BLaER1 treated with 17β-estradiol and CSF1 and Interleukin-3, amounts not matched to agents 10 nM and 100 nM (cell line): ENCODE data around the gene REXO5.
"Not testable (repeated sequence)": the region's sequence is repeated elsewhere in the genome, so short reads cannot be mapped to it uniquely, and the experiment has no call there.

Source experiments
- H3K27ac ChIP-seq, 11 experiments: shearing (Covaris generic); formaldehyde crosslinking; 2 replicates each; pipeline ENCODE4 v1.8.1; 2022
- H3K27me3 ChIP-seq, 11 experiments: shearing (Covaris generic); formaldehyde crosslinking; 2 replicates each; pipeline ENCODE4 v1.8.1; 2022
- H3K36me3 ChIP-seq, 11 experiments: shearing (Covaris generic); formaldehyde crosslinking; 2 replicates each; pipeline ENCODE4 v1.8.1; 2022
- H3K4me1 ChIP-seq, 10 experiments: shearing (Covaris generic); formaldehyde crosslinking; 2 replicates each; pipeline ENCODE4 v1.8.1; 2022
- H3K4me2 ChIP-seq, 11 experiments: shearing (Covaris generic); formaldehyde crosslinking; 2 replicates each; pipeline ENCODE4 v1.8.1; 2022
- H3K4me3 ChIP-seq, 10 experiments: shearing (Covaris generic); formaldehyde crosslinking; 2 replicates each; pipeline ENCODE4 v1.8.1; 2022
- H3K9ac ChIP-seq, 11 experiments: shearing (Covaris generic); formaldehyde crosslinking; 2 replicates each; pipeline ENCODE4 v1.8.1; 2022
- H3K9me3 ChIP-seq, 11 experiments: shearing (Covaris generic); formaldehyde crosslinking; replicated peaks in 1 of 11; 2 replicates each; pipeline ENCODE4 v1.8.1; 2022
- H4K20me1 ChIP-seq, 11 experiments: shearing (Covaris generic); formaldehyde crosslinking; 2 replicates each; pipeline ENCODE4 v1.8.1; 2022
- Cebpa-rat ChIP-seq, 11 experiments: shearing (Covaris generic); IDR thresholded peaks; 2 replicates each; pipeline ENCODE4 v1.8.1; 2022

The REXO5 gene

GRCh38 chr16:20791923-20792612 is 14.3 kb upstream of the REXO5 start:
- Histone ChIP-seq H3K27ac (no peak overlapping the region), H3K27me3 (no peaks in the 10 kb centered on the region), H3K4me2 (no peak overlapping the region), H3K36me3 (no peaks in the 10 kb centered on the region), H3K9ac (no peak overlapping the region), H3K9me3 (no peaks in the 10 kb centered on the region), H4K20me1 (no peaks in the 10 kb centered on the region), H3K4me3 (no peak overlapping the region), H3K4me1 (no peaks in the 10 kb centered on the region)
- TF ChIP-seq Cebpa-rat (IDR thresholded peaks at IDR 0.05) = no peak

GRCh38 chr16:20798364-20798763 is 8.0 kb upstream of the REXO5 start:
- Histone ChIP-seq H3K9me3 (no peaks in the 10 kb centered on the region), H3K27ac (no peak overlapping the region), H3K4me3 (no peak overlapping the region), H3K36me3 (no peaks in the 10 kb centered on the region), H4K20me1 (no peaks in the 10 kb centered on the region), H3K4me1 (no peaks in the 10 kb centered on the region), H3K27me3 (no peaks in the 10 kb centered on the region), H3K9ac (no peak overlapping the region), H3K4me2 (no peak overlapping the region)
- no peak for TF ChIP-seq Cebpa-rat (IDR thresholded peaks at IDR 0.05)

DNA sequence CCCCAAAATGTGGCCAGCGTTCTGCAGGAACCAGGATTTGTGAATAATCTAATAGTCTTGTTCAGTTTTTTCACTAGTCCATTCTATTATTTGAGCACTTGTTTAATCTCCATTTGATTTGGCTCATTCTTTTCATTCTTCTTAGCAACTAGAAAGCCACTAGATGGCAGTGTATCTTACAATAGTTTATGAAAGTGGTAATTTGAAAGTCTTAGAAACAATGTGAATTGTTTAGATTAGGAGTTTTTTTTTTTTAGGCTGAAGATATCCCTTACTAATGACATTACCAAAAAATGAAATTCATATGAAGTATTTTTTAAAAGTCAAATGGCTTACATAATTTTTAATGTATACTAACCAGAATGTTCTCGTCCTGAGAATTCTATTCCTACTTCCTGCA is 6.7 kb upstream of the REXO5 start:
- H4K20me1 ChIP-seq = no peaks in the 10 kb centered on the region
- H3K36me3 ChIP-seq = no peaks in the 10 kb centered on the region
- H3K27me3 ChIP-seq = no peaks in the 10 kb centered on the region
- no peak overlapping the region for H3K9ac ChIP-seq
- H3K27ac ChIP-seq = no peak overlapping the region
- H3K4me3 ChIP-seq = no peak overlapping the region
- no peak overlapping the region for H3K4me2 ChIP-seq
- no peaks in the 10 kb centered on the region for H3K9me3 ChIP-seq
- H3K4me1 ChIP-seq = peaks cover 0 to under 1% (median 0%) of the 10 kb centered on the region in 10 experiments; a peak in 1 of 20 replicates
- no peak for TF ChIP-seq Cebpa-rat (IDR thresholded peaks at IDR 0.05)

DNA sequence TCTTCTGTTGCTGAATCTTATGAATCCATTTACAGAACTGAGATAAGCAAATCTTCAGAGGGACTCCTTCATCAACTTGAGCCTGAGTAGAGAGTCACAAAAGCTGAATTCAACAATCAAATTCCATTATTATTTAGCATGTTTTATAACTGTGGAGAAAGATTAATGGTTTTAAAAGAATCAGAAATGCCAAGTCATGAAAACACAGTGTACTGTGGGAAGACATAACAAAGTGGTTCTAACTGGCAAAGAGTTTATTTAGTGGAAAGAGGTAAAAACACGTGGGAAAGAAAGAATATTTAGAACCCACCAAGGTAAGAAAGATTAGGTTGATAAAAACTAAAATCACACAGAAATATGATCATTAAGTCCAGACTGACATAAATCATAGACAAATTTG is 5.0 kb upstream of the REXO5 start:
- Histone ChIP-seq H3K9me3 (peaks cover 3 to 9% (median 5%) of the 10 kb centered on the region in 11 experiments; a peak in 20 of 22 replicates), H3K27ac (no peak overlapping the region), H3K4me1 (peaks cover 0 to 15% (median 2%) of the 10 kb centered on the region in 10 experiments; a peak in 7 of 20 replicates), H3K36me3 (no peaks in the 10 kb centered on the region), H3K4me3 (no peak overlapping the region), H3K4me2 (no peak overlapping the region), H4K20me1 (no peaks in the 10 kb centered on the region), H3K27me3 (peaks cover 2 to 16% (median 8%) of the 10 kb centered on the region in 11 experiments; a peak in 21 of 22 replicates), H3K9ac (no peak overlapping the region)
- no peak for TF ChIP-seq Cebpa-rat (IDR thresholded peaks at IDR 0.05)

DNA sequence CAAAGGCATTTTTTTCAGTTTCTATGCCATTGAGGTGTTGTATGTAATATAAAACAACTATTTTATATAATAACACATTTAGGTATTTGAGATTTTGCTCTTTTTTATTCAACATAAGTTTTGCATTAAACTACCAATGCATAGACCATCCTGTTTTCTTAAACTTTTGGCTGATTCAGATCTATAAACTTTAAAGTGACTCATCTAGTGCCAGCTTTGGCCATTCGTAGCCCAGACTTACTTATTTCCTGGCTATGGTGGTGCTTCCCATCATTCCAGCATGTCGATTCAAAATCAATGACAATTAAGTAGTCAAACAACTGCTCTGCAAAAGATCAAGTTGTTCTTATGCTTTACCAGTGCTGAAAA is 3.2 kb upstream of the REXO5 start:
- Histone ChIP-seq H3K4me2 (no peak overlapping the region), H3K4me3 (no peak overlapping the region), H3K4me1 (peaks cover 0 to 16% (median 8%) of the 10 kb centered on the region in 10 experiments; a peak in 8 of 20 replicates), H3K27me3 (peaks cover 17 to 35% (median 27%) of the 10 kb centered on the region in 11 experiments), H3K9ac (no peak overlapping the region), H3K9me3 (peaks cover 6 to 21% (median 18%) of the 10 kb centered on the region in 11 experiments; a peak in 20 of 22 replicates), H3K27ac (no peak overlapping the region), H3K36me3 (no peaks in the 10 kb centered on the region), H4K20me1 (no peaks in the 10 kb centered on the region)
- TF ChIP-seq Cebpa-rat (IDR thresholded peaks at IDR 0.05) = no peak

DNA sequence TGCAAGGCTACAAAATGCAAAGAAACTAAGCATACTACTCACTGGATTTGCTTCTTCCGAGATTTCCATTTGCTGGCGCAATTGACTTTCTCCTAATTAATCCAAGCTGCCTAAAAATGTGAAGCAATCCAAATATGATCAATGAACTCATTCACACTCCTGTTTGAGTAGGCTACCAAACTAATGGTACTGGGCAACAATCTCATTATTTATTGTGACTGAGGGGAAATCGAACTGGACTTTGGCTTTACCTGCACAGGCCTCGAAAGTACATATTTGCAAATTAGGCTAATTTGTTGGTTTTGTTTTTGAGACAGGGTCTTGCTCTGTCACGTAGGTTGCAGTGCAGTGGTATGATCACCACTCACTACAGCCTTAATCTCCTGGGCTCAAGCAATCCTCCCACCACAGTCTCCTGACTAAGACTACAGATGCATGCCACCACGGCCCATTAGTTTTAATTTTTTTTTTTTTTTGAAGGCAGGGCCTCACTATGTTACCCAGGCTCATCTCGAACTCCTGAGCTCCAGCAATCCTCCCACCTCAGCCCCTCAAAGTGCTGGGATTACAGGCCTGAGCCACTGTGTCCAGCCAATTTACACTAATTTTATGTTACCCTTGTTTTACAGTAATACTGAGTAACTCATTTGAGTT is 2.6 kb upstream of the REXO5 start:
- Histone ChIP-seq H3K4me1 (peaks cover 0 to 16% (median 8%) of the 10 kb centered on the region in 10 experiments; a peak in 8 of 20 replicates), H3K27ac (no peak overlapping the region), H3K4me2 (no peak overlapping the region), H3K36me3 (no peaks in the 10 kb centered on the region), H3K9me3 (peaks cover 6 to 21% (median 18%) of the 10 kb centered on the region in 11 experiments; a peak in 20 of 22 replicates), H3K4me3 (no peak overlapping the region), H4K20me1 (no peaks in the 10 kb centered on the region), H3K9ac (no peak overlapping the region), H3K27me3 (peaks cover 17 to 36% (median 28%) of the 10 kb centered on the region in 11 experiments)
- no peak for TF ChIP-seq Cebpa-rat (IDR thresholded peaks at IDR 0.05)

GRCh38 chr16:20805684-20806167 is 601 bp upstream of the REXO5 start:
- peak overlapping the region in 3 of 11 experiments; percentile 9 to 54 (median 40); a peak in 4 of 22 replicates for H3K27ac ChIP-seq
- peaks cover 17 to 36% (median 28%) of the 10 kb centered on the region in 11 experiments for H3K27me3 ChIP-seq
- H3K9me3 ChIP-seq = peaks cover 6 to 21% (median 18%) of the 10 kb centered on the region in 11 experiments; a peak in 20 of 22 replicates
- H3K9ac ChIP-seq = peak overlapping the region in 2 of 11 experiments; percentile 49 to 50; a peak in 1 of 22 replicates
- peaks cover 0 to 16% (median 8%) of the 10 kb centered on the region in 10 experiments; a peak in 8 of 20 replicates for H3K4me1 ChIP-seq
- H3K36me3 ChIP-seq, H4K20me1 ChIP-seq: not testable (repeated sequence)
- peak overlapping the region in 9 of 10 experiments; percentile 47 to 70 (median 53); a peak in 17 of 20 replicates for H3K4me3 ChIP-seq
- peak overlapping the region in 10 of 11 experiments; percentile 41 to 81 (median 68); a peak in 16 of 22 replicates for H3K4me2 ChIP-seq

DNA sequence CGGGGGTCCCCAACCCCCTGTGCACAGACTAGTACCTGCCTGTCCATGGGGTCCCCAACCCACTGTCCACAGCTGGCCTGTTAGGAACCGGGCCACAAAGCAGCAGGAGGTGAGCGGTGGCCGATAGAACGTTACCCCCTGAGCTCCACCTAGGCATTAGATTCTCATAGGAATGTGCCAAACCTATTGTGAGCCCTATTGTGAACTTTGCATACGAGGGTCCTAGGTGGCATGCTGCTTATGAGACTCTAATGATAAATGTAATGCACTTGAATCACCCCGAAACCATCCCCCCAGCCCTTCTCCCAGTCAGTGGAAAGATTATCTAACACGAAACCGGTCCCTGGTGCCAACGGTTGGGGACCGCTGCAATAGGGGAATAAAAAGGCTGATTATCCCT is 1.5 kb downstream of the REXO5 start:
- Histone ChIP-seq H3K4me2 (no peak overlapping the region), H3K9ac (no peak overlapping the region), H3K4me3 (no peak overlapping the region), H3K27me3 (peaks cover 17 to 36% (median 28%) of the 10 kb centered on the region in 11 experiments), H3K36me3 (no peaks in the 10 kb centered on the region), H3K27ac (no peak overlapping the region), H4K20me1 (no peaks in the 10 kb centered on the region), H3K4me1 (peaks cover 0 to 16% (median 8%) of the 10 kb centered on the region in 10 experiments; a peak in 8 of 20 replicates), H3K9me3 (peaks cover 6 to 21% (median 18%) of the 10 kb centered on the region in 11 experiments; a peak in 20 of 22 replicates)
- TF ChIP-seq Cebpa-rat (IDR thresholded peaks at IDR 0.05) = no peak

- Histone ChIP-seq H3K27ac (no peak overlapping the region), H3K36me3 (no peaks in the 10 kb centered on the region), H3K27me3 (peaks cover 8 to 14% (median 12%) of the 10 kb centered on the region in 11 experiments; a peak in 21 of 22 replicates), H3K4me1 (peaks cover 0 to 4% (median 0%) of the 10 kb centered on the region in 10 experiments; a peak in 2 of 20 replicates), H3K4me3 (no peak overlapping the region), H3K9ac (no peak overlapping the region), H3K4me2 (no peak overlapping the region), H3K9me3 (peaks cover 0 to 6% (median 4%) of the 10 kb centered on the region in 11 experiments; a peak in 19 of 22 replicates), H4K20me1 (no peaks in the 10 kb centered on the region)
- TF ChIP-seq Cebpa-rat (IDR thresholded peaks at IDR 0.05) = no peak
These were observed 5.6 kb downstream of the REXO5 start for GRCh38 chr16:20811889-20812439.
